Mesodermal cell (in vitro differentiated cells): Measurements from ENCODE around the gene SLC7A4.
A peak's percentile ranks its signal among the peaks of the same experiment; 100 is the strongest.
"Not testable (repeated sequence)": the region's sequence is repeated elsewhere in the genome, so short reads cannot be mapped to it uniquely, and the experiment has no call there.

Source experiments
- H3K27ac ChIP-seq: 2 replicates; pipeline ENCODE4 v1.7.0; 2013; ENCODE audit warnings: mild to moderate bottlenecking, low read depth, low read length, moderate library complexity; ENCODE audit not compliant: severe bottlenecking
- H3K36me3 ChIP-seq: 2 replicates; pipeline ENCODE4 v1.7.1; 2013; ENCODE audit warnings: mild to moderate bottlenecking, low read length, moderate library complexity; ENCODE audit not compliant: control insufficient read depth, insufficient read depth
- H3K4me1 ChIP-seq: one replicate; pipeline ENCODE4 v1.7.1; 2013; ENCODE audit warnings: mild to moderate bottlenecking, low read length; ENCODE audit not compliant: insufficient read depth, control insufficient read depth, poor library complexity, severe bottlenecking
- H3K4me3 ChIP-seq: 2 replicates; pipeline ENCODE4 v1.7.0; 2013; ENCODE audit warnings: low read length, control low read depth, mild to moderate bottlenecking; ENCODE audit not compliant: insufficient read depth, poor library complexity, severe bottlenecking; ENCODE audit errors: extremely low read depth
- H3K9me3 ChIP-seq: 2 replicates; pipeline ENCODE4 v1.7.1; 2013; ENCODE audit warnings: mild to moderate bottlenecking, low read length, moderate library complexity; ENCODE audit not compliant: control insufficient read depth
- WGBS, 2 experiments: methylation state at CpG; one replicate each; pipeline ENCODE4 v1.1.5; 2013; ENCODE audit warnings: missing lambda C conversion rate in 2 of 2; ENCODE audit not compliant: insufficient coverage in 2 of 2; 5-methylcytosine and 5-hydroxymethylcytosine counted together

SLC7A4 gene

DNA sequence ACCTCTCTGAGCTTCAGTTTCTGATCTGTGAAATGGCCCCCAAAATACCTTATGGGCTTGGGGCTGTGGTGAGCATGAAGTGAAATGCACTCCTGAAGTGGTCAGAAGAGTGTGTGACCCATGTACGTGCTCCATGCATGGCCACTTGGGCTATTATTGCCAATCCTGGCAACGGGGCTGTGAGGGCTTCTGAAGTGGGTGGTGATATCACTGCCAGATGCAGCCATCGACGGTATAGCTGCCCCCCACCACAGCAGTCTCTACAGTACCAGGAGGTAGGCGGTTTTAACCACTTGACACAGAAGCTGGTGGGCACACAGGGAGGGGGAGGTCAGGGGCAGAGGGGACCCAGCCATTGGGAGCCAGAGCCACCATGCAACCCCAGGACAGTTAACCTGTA, 16.1 kb upstream of the SLC7A4 start:
- not testable (repeated sequence) for H3K36me3 ChIP-seq, H3K27ac ChIP-seq, H3K4me3 ChIP-seq, H3K9me3 ChIP-seq
- 80 to 91% methylated on average over 1 to 5 of the region's 5 CpGs for WGBS, 2 experiments
- peaks cover 19% of the 10 kb centered on the region for H3K4me1 ChIP-seq

DNA sequence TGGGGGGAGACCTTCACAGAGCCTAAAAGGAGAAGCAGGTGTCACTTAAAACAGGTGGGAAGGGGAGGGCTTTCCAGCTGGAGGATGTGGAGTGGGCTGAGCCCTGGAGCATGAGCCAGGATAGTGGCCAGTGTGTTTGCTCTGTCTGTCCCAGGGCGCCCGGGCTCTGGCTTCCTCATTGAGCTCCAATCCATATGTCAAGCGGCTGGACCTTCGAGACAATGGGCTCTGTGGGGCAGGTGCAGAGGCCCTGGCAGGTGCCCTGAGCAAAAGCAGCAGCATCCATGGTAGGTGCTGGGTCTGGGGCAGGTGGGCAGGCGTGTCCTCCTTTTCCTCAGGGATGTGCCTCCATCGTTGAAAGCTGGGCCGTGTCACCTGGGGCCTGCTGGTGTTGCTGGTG, 15.4 kb upstream of the SLC7A4 start:
- 73 to 95% methylated on average over 5 of the region's 7 CpGs for WGBS, 2 experiments
- no peak overlapping the region for H3K4me3 ChIP-seq
- H3K36me3 ChIP-seq = no peaks in the 10 kb centered on the region
- H3K27ac ChIP-seq = no peak overlapping the region
- H3K4me1 ChIP-seq = peaks cover 19% of the 10 kb centered on the region
- no peaks in the 10 kb centered on the region for H3K9me3 ChIP-seq

- Histone ChIP-seq H3K4me1 (peaks cover 18% of the 10 kb centered on the region), H3K4me3 (no peak overlapping the region), H3K36me3 (no peaks in the 10 kb centered on the region), H3K9me3 (no peaks in the 10 kb centered on the region), H3K27ac (no peak overlapping the region)
- 94 to 95% methylated on average over 14 of the region's 14 CpGs for WGBS, 2 experiments
Measured at GRCh38 chr22:21047035-21047661, 14.8 kb upstream of the SLC7A4 start.

- 0 to 1% methylated on average over 44 of the region's 47 CpGs for WGBS, 2 experiments
- Histone ChIP-seq H3K4me1 (peaks cover 13% of the 10 kb centered on the region), H3K36me3 (no peaks in the 10 kb centered on the region), H3K9me3 (no peaks in the 10 kb centered on the region), H3K27ac (peak within 1 kb of the TSS; percentile 92), H3K4me3 (peak within 1 kb of the TSS; percentile 34)
Measured at GRCh38 chr22:21045585-21046294, 13.4 kb upstream of the SLC7A4 start, which contains the start of gene LRRC74B. TSS of gene LRRC74B (plus strand) at chr22:21045946. CDS start at chr22:21045987, 41 bp downstream.

- Histone ChIP-seq H3K4me1 (peaks cover 13% of the 10 kb centered on the region), H3K36me3 (no peaks in the 10 kb centered on the region), H3K27ac (peak overlapping the region; percentile 92), H3K9me3 (no peaks in the 10 kb centered on the region), H3K4me3 (peak overlapping the region; percentile 34)
- 24 to 29% methylated on average over 12 to 14 of the region's 15 CpGs for WGBS, 2 experiments
Measured at GRCh38 chr22:21044931-21045584, 12.7 kb upstream of the SLC7A4 start.

DNA sequence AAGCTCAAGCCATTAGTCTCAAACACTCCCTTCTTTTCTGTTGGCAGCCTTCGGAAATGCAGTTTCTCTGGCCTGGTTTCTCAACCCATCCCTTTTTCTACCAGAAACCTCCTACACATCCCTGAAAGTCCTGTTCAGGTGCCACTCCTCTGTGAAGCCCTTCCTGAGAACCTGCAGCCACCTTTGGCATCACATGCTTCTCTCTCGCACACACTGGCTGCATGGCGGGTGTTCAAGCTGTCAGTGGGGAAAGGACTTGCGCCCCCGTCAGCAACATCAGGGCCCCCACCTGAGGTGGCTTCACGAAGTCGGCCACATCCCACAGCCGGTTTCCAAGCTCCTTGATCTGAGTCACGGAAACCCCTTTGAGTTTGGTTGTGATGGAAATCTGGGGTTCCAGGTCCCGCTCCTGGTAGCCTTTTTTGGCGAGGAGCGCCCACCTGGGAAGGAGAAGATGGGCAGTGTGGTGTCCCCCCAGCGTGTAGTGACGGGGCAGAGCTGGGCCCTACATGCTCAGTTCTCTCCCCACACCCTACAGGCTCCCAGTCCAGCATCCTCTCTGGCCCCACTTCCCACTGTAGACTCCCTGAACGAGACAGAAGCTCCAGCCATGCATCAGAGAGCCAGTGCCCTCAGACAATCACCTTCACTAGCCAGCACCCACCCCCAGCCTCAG, 11.6 kb upstream of the SLC7A4 start:
- 91 to 93% methylated on average over 9 to 10 of the region's 15 CpGs for WGBS, 2 experiments
- Histone ChIP-seq H3K4me1 (peaks cover 13% of the 10 kb centered on the region), H3K4me3 (no peak overlapping the region), H3K36me3 (no peaks in the 10 kb centered on the region), H3K27ac (peak overlapping the region; percentile 92), H3K9me3 (no peaks in the 10 kb centered on the region)

- no peak overlapping the region for H3K4me3 ChIP-seq
Measured at GRCh38 chr22:21042978-21043859, 10.9 kb upstream of the SLC7A4 start.

GRCh38 chr22:21041937-21042336, 9.6 kb upstream of the SLC7A4 start:
- Histone ChIP-seq H3K9me3 (no peaks in the 10 kb centered on the region), H3K36me3 (no peaks in the 10 kb centered on the region), H3K4me1 (peaks cover 22% of the 10 kb centered on the region), H3K4me3 (no peak overlapping the region), H3K27ac (no peak overlapping the region)
- WGBS, 2 experiments = 70 to 83% methylated on average over 3 to 4 of the region's 4 CpGs

More at GRCh38 chr22:21042978-21043859, 10.9 kb upstream of the SLC7A4 start:
- H3K27ac ChIP-seq = no peak overlapping the region
- no peaks in the 10 kb centered on the region for H3K36me3 ChIP-seq
- peaks cover 18% of the 10 kb centered on the region for H3K4me1 ChIP-seq
- WGBS, 2 experiments = 91 to 92% methylated on average over 5 of the region's 6 CpGs
- no peaks in the 10 kb centered on the region for H3K9me3 ChIP-seq

DNA sequence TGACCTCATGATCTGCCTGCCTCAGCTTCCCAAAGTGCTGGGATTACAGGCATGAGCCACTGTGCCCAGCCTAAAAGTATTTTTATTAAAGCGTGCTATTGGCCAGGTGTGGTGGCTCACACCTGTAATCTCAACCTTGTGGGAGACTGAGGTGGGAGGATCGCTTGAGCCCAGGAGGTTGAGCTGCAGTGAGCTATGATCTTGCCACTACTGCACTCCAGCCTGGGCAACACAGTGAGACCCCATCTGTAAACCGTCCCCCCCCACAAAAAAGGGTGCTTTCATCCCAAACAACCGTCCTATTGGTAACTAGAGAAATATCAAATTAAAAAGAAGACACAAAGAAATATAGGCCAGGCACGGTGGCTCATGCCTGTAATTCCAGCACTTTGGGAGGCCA, 6.8 kb upstream of the SLC7A4 start:
- 85 to 86% methylated on average over 2 to 4 of the region's 5 CpGs for WGBS, 2 experiments
- not testable (repeated sequence) for H3K4me3 ChIP-seq, H3K9me3 ChIP-seq, H3K36me3 ChIP-seq, H3K27ac ChIP-seq
- H3K4me1 ChIP-seq = peaks cover 10% of the 10 kb centered on the region

DNA sequence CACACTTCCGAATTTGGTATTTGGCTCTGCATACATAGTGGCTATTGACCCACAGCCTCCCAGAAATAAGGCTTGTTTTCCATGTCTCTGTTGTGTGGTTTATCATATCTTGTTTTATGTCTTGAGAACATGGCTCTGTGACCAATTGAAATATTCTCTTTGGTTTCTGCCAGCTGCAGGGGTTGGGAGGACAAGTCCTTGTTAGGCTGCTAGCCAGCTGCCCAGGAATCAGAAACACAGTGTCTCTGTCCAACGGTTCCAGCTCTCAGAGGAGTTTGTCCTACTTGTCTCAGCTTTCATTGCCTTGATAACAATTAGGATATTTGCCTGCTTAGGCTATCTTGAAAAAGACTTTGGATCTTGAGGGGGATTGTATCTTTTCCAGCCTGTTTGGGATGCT, 6.0 kb upstream of the SLC7A4 start:
- H3K27ac ChIP-seq = peak overlapping the region; percentile 80
- no peaks in the 10 kb centered on the region for H3K9me3 ChIP-seq
- 90 to 100% methylated on average over 1 of the region's 2 CpGs for WGBS, 2 experiments
- H3K4me3 ChIP-seq = no peak overlapping the region
- H3K36me3 ChIP-seq = no peaks in the 10 kb centered on the region
- H3K4me1 ChIP-seq = peaks cover 9% of the 10 kb centered on the region
